T-helper 2 cell (primary cell): ENCODE measurements around the gene RELB.

Source experiments
- DNase-seq, 5 experiments: peaks; one replicate each; pipeline versions ENCODE4 v3.0.0 to v3.0.0-alpha.2; 2012 to 2022

RELB gene

DNA sequence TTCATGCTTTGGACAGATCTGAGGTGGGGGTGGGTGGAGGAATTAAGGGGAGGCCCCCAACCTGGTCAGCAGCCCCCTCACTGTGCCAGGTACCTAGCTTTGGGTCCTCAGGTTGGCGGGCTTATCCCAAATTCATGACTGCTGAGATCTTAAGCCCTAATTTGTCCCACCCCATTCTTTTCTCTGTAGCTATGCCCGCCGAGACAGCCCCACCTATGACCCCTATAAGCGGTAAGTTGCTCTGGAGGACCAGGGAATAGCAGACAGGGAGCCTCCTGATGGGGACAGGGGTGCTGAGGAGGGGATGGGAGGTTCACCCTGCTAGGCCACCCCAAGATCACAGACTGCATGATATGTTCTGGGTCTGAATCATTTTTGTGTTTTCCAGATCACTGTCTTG, 60.7 kb downstream of the RELB start:
- DNase-seq: no peak

DNA sequence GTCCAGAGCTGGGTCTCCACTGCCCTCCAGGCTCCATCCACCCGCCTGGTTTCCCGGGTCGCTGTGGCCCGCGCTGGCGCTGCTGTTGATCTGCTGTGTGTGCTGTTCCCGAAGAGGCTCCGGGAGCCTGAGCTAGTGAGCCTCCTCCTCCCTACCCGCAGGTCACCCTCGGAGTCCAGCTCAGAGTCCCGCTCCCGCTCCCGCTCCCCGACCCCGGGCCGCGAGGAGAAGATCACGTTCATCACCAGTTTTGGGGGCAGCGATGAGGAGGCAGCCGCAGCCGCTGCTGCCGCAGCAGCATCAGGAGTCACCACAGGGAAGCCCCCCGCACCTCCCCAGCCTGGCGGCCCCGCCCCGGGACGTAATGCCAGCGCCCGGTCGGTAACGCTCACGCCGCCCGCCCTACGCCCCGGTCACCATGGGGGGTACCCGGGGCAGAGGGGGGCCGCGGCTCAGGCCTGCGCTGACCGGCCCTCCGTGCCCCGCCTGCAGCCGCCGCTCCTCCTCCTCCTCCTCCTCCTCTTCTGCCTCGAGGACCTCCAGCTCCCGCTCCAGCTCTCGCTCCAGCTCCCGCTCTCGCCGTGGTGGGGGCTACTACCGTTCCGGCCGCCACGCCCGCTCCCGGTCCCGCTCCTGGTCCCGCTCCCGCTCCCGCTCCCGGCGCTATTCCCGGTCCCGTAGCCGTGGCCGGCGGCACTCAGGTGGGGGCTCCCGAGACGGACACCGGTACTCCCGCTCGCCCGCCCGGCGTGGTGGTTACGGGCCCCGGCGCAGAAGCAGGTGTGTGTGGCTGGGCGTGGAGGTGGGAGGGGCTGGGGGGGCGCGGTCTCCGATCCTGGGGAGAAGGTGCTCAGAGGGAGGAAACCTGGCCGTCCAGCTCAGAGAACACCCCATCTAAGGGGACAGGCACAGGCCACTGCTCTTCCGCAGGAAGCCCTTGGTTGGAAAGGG, 62.9 kb downstream of the RELB start:
- DNase-seq: no peak

DNA sequence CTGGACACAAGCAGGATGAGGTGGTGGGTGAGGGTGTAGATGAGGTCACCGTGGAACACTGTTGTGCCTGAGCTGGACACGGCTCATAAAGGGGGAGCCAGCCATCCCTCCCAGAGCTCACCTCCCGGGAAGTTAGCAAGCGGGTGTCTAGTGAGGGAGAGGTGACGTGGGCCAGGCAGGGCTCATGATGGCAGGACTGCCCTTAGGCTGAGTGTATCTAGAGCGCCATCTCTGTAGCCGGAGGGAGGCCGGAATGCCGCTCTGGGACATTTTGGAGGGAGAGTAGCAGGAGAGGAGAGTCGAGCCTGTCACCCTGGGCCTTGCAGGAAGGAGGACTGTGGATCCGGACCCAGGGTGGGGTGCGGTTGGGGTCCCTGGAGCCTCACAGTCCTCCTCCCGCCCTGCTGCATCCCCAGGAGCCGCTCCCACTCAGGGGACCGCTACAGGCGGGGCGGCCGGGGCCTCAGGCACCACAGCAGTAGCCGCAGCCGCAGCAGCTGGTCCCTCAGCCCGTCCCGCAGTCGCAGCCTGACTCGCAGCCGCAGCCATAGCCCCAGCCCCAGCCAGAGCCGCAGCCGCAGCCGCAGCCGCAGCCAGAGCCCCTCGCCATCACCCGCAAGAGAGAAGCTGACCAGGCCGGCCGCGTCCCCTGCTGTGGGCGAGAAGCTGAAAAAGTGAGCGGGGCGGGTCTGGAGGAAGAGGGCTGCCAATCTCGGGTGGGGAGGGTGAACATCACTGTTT, 65.8 kb downstream of the RELB start:
- no peak for DNase-seq

DNA sequence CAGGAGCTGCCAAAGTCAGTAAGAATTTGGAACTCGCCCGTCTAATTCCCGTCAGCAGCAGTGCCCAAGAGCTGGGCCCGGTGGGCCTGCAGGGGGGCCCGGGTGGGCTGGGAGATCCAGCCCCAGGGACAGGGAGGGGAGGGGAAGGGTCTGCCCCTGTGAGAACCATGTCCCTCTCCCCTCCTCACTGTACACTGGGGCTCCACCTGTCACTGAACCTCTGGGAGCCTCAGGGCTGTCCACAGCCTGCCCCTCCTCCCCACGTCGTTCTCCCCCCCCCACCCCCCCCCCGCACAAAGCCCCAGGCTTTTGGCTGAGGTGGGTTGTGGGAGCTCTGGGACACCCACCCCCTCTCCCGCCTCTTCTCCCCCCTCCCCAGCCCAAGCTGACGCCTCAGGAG, 66.8 kb downstream of the RELB start:
- no peak for DNase-seq

DNA sequence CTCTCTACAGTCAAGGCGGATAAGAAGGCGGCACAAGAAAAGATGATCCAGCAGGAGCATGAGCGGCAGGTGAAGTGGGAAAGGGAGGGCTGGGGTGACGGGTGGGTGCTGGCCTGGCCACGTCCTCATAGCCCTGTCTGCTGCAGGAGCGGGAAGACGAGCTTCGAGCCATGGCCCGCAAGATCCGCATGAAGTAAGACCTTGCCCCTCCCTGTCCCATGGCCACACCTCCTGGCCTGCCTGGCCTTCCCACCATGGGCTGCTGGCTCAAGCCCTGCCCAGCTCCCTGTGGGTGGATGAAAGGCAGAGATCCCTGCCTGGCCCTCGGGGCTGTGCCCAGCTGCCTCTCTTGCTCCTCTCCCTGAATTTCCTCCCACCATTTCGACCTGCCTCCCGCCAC, 67.8 kb downstream of the RELB start:
- no peak for DNase-seq

DNA sequence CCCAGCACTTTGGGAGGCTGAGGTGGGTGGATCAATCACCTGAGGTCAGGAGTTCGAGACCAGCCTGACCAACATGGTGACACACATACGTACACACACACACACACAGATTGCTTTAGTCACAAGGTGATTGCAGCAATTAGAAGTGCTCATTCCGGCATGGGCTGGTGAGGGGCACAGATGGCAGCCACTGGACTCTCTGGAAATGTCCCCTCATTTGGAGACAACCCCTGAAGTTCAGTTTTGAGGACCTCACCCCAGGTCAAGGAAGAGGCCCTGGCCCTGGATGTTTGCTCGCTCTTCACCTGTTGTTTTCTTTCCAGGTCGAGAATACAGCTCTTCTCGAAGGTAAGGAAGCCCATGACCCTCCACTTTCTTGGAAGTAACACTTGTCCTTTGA, 69.0 kb downstream of the RELB start:
- DNase-seq: no peak

DNA sequence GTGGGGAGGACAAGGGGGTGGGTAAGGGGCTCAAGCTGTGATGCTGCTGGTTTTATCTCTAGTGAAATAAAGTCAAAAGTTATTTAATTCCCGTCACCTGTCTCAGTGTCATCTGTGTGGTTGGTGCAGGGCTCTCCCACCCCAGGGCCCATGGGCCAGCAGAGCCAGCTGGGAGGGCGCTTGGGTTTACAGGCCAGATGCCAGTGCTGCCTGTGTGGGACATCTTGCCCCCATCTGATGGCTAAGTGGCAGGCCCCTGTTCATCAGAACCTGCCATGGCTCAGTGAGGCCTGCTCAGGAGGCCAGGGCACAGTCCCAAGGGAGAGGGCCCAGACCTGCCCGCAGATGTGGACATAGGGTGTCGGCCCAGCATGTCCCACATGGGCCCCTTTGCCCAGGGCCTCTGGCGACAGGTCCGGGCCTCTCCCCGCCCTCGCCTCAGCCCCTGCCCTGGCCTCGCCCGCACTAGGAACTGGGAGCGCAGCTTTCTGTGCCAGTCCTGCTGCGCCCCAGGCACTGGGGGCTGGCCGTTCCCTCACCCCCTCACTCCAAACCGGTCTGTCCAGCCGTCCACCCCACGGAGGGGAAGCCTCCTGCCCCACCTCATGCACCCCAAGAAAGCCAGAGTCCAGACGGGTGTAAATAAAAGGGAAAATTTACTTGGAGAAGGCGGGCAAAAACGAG, 69.7 kb downstream of the RELB start:
- no peak for DNase-seq

DNA sequence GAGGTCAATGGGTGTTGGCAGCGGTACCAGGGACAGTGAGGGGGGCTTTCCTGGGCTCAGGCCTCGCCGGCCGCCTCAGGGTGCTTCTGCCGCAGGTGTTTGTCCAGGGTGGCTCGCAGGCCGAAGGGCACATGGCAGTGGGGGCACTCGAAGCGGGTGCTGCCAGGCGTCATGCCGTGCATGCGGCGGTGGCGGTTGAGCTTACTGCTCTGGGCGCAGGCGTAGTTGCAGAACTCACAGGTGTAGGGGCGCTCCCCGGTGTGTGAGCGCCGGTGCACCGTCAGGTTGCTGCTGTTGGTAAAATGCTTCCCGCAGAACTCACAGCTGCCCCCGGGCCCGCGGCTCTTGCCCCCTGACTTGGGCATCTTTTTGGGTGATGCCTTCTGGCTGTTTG, 70.3 kb downstream of the RELB start:
- no peak for DNase-seq

DNA sequence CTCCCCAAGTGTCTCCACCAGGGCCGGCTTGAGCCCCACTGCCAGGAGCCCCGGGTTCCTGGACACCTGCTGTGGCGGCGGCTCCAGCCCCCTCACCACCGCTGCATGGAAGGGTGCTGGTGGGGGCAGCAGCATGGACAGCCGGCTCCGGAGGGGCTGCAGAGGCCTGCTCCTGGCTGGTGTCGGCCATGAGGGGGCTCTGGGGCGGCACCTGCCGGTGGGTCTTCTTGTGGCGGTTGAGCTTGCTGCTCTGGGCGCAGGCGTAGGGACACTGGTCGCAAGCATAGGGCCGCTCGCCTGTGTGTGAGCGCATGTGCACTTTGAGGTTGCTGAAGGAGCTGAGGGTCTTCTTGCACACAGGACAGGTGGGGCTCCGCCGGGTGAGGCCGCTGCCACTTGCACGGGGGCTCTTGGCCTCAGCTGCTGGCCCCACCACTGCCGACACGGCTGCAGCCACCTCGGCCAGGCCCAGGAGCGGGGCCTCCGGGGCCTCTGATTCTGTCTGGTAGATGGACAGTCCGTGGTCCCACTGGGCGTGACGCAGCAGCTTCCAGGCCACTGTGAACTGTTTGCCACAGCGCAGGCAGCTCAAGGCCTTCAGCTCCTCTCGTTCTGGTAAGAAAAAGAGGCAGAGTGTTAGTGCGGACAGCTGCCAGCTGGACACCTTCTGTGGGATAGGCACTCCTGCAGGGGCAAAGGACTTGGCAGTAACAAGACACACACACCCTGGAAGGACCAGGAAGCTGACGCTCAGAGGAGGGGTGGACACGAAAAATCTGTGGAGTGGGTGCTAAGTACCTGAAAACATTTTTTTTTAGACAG, 70.9 kb downstream of the RELB start:
- no peak for DNase-seq

DNA sequence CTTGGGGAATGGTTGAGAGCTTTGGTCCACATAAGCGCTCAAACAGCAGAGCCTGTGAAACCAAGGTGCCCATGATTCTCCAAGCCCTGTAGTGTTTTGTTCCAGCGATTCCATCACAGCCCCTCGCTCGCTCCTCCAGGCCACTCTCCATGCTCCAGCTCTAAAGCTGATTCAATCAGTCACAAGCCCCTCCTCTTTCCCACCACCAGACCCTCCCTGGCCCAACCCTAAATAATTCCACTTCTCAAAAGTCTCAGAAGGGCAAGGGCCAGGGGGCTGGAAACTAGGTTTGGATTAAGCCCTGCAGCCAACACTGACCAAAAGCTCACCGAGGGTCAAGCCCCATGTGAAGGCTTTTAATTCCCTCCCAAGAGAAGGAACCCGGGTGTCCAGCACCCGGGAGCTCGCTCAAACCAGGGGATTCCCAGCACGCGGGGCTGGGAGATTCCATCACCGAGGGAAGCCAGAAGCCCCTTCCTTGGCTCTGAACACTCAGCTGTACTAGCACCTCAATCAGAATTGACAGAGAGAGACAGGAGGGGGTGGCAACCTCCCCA, 73.6 kb downstream of the RELB start:
- DNase-seq: no peak

DNA sequence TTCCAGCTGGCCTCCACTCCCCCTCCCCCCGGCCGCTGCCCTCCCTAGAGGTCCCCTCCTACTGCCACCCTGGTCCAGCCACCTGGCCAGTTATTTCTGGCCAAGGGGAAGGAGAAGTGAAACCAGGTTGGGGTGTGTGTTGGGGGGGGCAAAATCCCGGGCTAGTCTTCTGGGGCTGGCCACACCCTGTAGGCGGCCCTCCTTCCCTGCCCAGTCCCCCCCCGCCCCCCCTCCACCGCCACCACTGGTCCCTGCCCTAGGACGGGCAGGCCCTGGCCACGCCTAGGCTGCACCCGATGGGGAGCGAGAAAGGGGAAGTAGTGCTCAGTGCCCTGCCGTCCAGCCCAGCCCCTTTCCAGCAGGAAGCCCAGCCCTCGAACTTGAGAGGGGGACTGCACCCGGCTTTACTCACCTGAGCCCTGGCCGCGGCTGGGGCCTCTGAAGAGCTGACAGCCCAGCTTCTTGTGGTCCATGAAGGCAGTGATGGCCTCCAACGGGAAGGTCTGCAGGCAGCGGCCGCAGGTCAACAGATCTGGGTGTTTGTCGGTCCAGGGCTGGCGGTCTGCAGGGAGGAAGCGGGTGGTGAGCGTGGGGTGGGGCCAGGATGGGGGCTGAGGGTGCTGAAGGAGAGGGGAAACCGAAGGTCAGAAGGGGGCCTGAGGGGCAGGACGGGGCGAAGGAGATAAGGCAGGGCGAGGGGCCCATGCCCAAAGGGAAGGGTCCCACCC, 74.2 kb downstream of the RELB start:
- peak in 1 of 5 experiments; percentile 50 for DNase-seq

DNA sequence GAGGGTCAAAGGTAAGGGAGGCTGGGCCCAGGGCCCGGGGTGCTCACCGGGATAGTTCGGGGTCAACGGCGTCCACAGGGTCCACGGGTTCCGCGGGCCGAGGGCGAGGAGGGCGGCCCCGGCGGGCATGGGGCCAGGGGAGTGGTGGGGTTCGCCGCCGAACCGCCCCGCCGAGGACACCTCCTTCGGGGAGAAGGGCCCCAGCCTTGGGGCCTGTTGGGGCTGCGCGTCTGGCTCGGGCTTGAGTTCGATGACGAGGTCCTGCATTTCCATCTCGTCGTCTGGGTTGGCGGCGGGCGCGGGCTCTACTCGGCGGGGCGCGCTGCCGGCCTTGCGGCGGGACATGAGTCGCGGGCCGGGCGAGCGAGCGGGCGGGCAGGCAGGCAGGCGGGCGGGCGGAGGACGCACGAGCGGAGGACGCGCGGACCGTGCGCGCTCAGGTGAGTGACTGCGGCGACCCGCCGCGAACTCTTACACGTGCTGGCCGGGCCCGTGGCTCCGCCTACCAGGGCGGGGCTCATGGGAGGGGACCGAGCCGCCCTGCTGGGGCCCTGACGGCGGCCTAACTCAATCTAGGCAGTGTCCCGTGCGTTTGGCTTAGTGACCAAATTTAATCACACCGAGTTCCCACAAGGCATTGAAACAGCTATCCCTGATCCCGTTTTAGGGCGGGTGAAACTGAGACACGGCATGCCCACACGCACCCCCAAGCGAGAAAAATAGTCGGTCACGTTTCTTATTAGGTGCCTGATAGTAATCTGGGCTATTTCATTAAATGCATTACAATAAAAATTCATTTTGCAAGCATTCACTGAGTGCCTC, 75.0 kb downstream of the RELB start, which contains the start of gene ZNF296:
ZNF296 (minus strand) TSS at position 450 of the 822 bp plus-strand sequence; CDS start at position 345, 105 bp downstream.
- peak; percentile 57 to 85 (median 72) for DNase-seq

DNA sequence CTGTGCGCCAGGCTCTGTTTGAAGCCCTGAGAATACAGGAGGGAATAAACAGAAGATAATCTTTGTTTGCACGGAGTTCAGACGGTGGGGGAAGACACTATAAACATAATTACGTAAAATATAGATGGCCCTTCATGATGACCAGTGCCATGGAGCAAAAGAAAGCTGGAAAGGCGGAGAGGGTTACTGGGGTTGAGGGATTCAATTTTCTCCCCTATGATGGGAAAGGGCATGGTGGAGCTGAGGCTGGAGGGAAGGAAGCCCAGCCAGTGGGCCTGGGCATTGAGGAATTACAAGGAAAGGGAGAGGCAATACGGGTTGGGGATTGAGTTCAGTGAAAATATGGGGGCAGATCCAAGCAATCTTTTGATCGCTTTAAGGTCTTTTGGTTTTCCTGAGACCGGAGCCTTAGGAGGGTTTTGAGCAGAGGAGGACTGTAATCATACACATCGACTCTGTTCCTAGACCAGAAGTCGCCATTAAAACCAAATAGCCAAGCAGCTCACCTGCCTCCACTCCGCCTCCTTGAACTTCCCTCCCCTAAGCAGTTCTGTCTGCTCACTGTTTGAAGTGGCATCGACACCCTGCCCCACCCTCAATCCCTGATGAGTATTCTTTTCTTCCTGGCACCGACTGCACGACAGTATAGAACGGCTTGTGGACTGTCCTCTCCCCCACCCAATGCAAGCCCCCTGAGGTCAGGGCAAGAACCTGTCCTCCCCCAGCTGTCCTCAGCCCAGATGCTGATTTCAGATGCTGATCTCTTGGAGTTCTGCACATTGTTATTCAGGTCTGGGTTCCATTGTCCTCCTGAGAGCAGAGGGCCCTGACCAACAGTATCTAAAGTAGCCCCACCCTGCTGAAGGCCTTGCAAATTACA, 75.8 kb downstream of the RELB start:
- no peak for DNase-seq

DNA sequence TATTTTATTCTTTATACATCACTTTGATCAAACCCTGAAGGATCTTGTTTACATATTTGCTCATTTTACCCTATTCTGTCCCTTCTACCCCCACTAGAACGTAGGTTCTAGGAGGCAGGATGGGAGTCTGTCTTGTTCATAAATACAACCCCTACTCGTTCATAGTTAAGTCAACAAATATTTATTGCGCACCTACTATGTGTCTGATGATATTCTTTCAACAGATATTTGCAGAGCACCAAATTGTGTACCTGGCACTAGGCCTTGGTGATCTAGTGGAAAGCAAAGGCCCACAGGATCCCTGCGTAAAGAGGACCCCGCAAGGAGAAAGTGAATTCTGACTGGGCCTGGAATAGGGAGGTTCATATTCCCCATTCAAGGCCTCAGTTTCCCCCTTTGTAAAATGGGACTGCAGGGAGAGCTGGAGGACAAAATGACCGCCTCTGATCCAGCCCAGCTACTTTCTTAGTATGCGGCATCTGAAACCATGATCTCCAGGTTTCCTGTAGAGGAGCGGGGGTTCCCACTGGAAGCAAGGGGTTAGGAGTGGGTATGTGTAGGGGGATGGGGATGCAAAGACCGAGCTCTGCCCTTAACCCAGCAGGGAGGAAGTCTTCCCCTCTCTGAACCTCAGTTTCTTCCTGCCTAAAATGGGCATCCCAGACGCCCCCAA, 77.3 kb downstream of the RELB start:
- DNase-seq: no peak

DNA sequence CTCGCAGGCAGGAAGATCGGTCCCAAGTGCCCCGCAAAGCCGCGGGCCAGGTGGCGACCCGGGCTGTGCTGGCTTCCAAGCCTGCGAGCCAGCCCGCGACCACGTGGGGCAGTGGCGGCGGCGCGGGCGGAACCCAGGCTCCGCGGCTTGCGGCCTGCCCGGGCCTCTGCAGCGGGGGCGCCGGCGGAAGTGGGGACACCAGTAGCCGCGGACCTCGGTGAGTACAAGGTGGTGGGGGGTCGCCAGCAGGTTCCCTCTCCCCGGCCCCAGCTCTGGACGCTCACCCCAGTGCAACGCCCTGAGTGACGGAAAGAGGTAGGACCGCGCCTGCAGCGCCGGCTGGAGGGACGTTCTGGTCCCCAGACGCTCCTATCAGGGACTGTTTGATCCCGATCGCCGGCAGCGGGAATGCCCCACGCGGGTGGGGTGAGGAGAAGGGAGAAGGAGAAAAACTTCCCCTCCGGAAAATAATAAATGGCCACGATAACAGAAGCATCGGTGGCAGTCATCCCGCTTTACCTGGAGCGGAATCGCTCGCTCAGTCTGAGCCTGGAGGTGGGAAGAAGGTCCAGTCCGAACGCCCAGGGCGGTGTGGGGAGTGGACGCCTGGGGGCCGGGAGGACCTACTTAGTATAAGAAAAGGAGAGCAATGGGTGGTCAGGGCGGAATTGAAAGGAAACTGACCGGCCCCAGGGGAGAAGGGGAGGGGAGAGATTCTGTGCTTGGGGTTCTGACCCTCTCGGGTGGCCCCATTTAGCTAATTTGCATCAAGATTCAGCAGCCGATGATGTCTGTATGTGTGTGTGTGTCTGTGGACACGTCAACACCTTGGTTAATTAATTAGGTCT, 78.0 kb downstream of the RELB start, which contains the start of gene GEMIN7:
GEMIN7 (plus strand) TSS at position 198 of the 848 bp plus-strand sequence. CDS start 10,855 bp downstream, outside the sequence.
- peak; percentile 55 to 87 (median 68) for DNase-seq

DNA sequence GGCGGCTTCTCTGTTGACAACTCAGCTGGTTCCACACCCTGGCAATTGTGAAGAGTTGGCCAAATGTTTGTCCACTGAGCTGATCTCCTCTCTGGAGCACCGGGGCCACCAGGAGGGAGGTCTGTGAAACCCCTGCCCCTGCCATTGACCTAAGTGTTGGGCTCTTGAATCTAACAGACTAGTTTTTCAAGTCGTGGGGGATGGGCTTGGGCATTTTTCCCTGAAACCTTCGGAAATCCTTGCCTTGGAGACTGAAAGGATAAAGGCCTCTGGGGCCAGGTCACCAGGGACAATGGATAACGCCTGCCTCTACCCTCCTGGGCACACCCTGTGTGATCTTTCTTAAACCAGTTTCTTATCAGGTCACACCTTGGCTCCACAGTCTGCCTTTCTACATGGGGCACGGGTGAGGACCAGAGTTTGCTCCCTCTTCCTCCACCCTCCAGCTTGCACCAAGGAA, 78.7 kb downstream of the RELB start:
- peak in 1 of 5 experiments; percentile 33 for DNase-seq

DNA sequence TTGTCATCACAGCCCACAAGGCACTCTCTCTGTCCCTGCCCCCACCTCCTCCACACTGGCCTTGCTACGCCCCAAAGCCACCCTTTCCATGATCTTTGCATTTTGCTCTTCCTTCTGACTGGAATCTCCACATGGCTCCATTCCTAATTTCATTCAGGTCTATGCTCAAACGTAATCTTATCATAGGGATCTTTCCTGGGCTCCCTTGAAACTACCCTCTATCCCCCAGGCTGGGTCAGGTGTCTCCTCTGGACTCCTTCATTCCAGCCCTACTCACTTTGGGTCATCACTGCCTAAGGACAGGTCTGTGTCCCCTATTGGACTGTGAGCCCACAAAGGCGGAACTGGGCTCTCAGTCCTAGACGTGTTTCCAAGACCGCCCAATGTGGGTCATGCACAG, 80.9 kb downstream of the RELB start:
- DNase-seq: no peak
